ENCODE data around the gene CASP9.
"Not testable (repeated sequence)": the region's sequence is repeated elsewhere in the genome, so short reads cannot be mapped to it uniquely, and the experiment has no call there.

CASP9 gene

GRCh38 chr1:15469361-15469760 lies 54.7 kb downstream of the CASP9 start:
- no peak for DNase-seq (ENCODE audit: low read depth)

GRCh38 chr1:15468145-15468544 lies 55.9 kb downstream of the CASP9 start:
- no peak for DNase-seq (ENCODE audit: low read depth)

GRCh38 chr1:15466955-15467625 lies 56.9 kb downstream of the CASP9 start:
- DNase-seq (ENCODE audit: low read depth): not testable (repeated sequence)

GRCh38 chr1:15465674-15466073 lies 58.3 kb downstream of the CASP9 start:
- DNase-seq (ENCODE audit: low read depth): no peak

- DNase-seq (ENCODE audit: low read depth): not testable (repeated sequence)
Measured at GRCh38 chr1:15463926-15464322, 60.1 kb downstream of the CASP9 start.

GRCh38 chr1:15463064-15463800 lies 60.8 kb downstream of the CASP9 start:
- DNase-seq (ENCODE audit: low read depth): not testable (repeated sequence)

GRCh38 chr1:15460708-15461095 lies 63.3 kb downstream of the CASP9 start:
- peak; percentile 32 for DNase-seq (ENCODE audit: low read depth)

- DNase-seq (ENCODE audit: low read depth): peak; percentile 75
Measured at GRCh38 chr1:15459771-15460707, 64.0 kb downstream of the CASP9 start.

GRCh38 chr1:15458388-15458787 lies 65.6 kb downstream of the CASP9 start:
- DNase-seq (ENCODE audit: low read depth): not testable (repeated sequence)

- no peak for DNase-seq (ENCODE audit: low read depth)
Measured at GRCh38 chr1:15457585-15457984, 66.4 kb downstream of the CASP9 start.

GRCh38 chr1:15456313-15456954 lies 67.6 kb downstream of the CASP9 start, which contains the start of gene CELA2A:
Gene CELA2A, plus strand, starts transcription at chr1:15456732. Its CDS starts 22 bp downstream, at chr1:15456754.
- DNase-seq (ENCODE audit: low read depth): no peak

GRCh38 chr1:15455522-15455921 lies 68.5 kb downstream of the CASP9 start:
- peak; percentile 26 for DNase-seq (ENCODE audit: low read depth)

GRCh38 chr1:15454256-15454655 lies 69.8 kb downstream of the CASP9 start:
- DNase-seq (ENCODE audit: low read depth): peak; percentile 73

- DNase-seq (ENCODE audit: low read depth): peak; percentile 40
Measured at GRCh38 chr1:15453734-15454133, 70.3 kb downstream of the CASP9 start.

GRCh38 chr1:15452866-15453571 lies 71.0 kb downstream of the CASP9 start:
- DNase-seq (ENCODE audit: low read depth): no peak

- DNase-seq (ENCODE audit: low read depth): peak; percentile 23
Measured at GRCh38 chr1:15452216-15452615, 71.8 kb downstream of the CASP9 start.

GRCh38 chr1:15451014-15451722 lies 72.8 kb downstream of the CASP9 start:
- no peak for DNase-seq (ENCODE audit: low read depth)

- DNase-seq (ENCODE audit: low read depth): no peak
Measured at GRCh38 chr1:15449567-15449966, 74.4 kb downstream of the CASP9 start.

- no peak for DNase-seq (ENCODE audit: low read depth)
Measured at GRCh38 chr1:15448877-15449462, 75.0 kb downstream of the CASP9 start.

- DNase-seq (ENCODE audit: low read depth): no peak
Measured at GRCh38 chr1:15446212-15446611, 77.8 kb downstream of the CASP9 start.

All from EH (cell line).